Keratinocyte (primary cell): ENCODE data around the gene ADCYAP1R1. TPM values are rescaled to one million over a fixed set of nuclear protein-coding genes. Genes with fewer than 3 reads are reported as not detected.

Source experiments
- DNase-seq: peaks from one replicate; pipeline ENCODE4 v3.0.0-alpha.2; 2011; ENCODE audit warnings: low read depth, missing footprints, low spot score
- FAIRE-seq: peaks from 2 replicates; lab custom pipeline; 2011; peaks lifted over from hg19 to GRCh38; lab: Jason Lieb, UNC
- H2AFZ ChIP-seq: 2 replicates; pipeline ENCODE4 v1.6.0; 2012; ENCODE audit warnings: low read length, control low read depth, inconsistent platforms; ENCODE audit not compliant: control insufficient read depth
- H3K27ac ChIP-seq: 2 replicates; pipeline ENCODE4 v1.5.1; 2011; ENCODE audit warnings: low read length; ENCODE audit not compliant: control insufficient read depth, insufficient read depth
- H3K27me3 ChIP-seq: 3 replicates; pipeline ENCODE4 v1.6.0; 2011; ENCODE audit warnings: low read length; ENCODE audit not compliant: control insufficient read depth, insufficient read depth; ENCODE audit errors: extremely low read depth
- H3K36me3 ChIP-seq, 2 experiments: 2 replicates in 1 of 2; 3 replicates in 1 of 2; pipeline ENCODE4 v1.5.1; 2011; ENCODE audit warnings: low read length in 2 of 2, mild to moderate bottlenecking in 1 of 2; ENCODE audit not compliant: control insufficient read depth in 2 of 2, insufficient read depth in 2 of 2; ENCODE audit errors: extremely low read depth in 1 of 2
- H3K4me1 ChIP-seq: 3 replicates; pipeline ENCODE4 v1.5.1; 2011; ENCODE audit warnings: low read length; ENCODE audit not compliant: control insufficient read depth, insufficient read depth; ENCODE audit errors: extremely low read depth
- H3K4me2 ChIP-seq: 3 replicates; pipeline ENCODE4 v1.6.0; 2011; ENCODE audit warnings: low read depth, low read length; ENCODE audit not compliant: control insufficient read depth, insufficient read depth; ENCODE audit errors: extremely low read depth
- H3K4me3 ChIP-seq, 3 experiments: fragments of 200-600 bp in 1 of 3; sonication (generic) in 1 of 3; 2 replicates in 2 of 3; 3 replicates in 1 of 3; pipeline ENCODE4 v1.5.1; 2011 to 2016; ENCODE audit warnings: low read length in 3 of 3, mild to moderate bottlenecking in 3 of 3, control low read depth in 2 of 3, inconsistent platforms in 1 of 3, low read depth in 1 of 3, mixed read lengths in 1 of 3, mixed run types in 1 of 3, moderate library complexity in 1 of 3; ENCODE audit not compliant: control insufficient read depth in 2 of 3, insufficient read depth in 2 of 3; ENCODE audit errors: extremely low read depth in 1 of 3
- H3K79me2 ChIP-seq: 2 replicates; pipeline ENCODE4 v1.6.0; 2012; ENCODE audit warnings: low read length; ENCODE audit not compliant: control insufficient read depth, insufficient read depth
- H3K9ac ChIP-seq: 3 replicates; pipeline ENCODE4 v1.6.0; 2011; ENCODE audit warnings: low read length; ENCODE audit not compliant: control insufficient read depth, insufficient read depth; ENCODE audit errors: extremely low read depth
- H3K9me1 ChIP-seq: 3 replicates; pipeline ENCODE4 v1.6.0; 2011; ENCODE audit warnings: low read length; ENCODE audit not compliant: control insufficient read depth, insufficient read depth; ENCODE audit errors: extremely low read depth
- H3K9me3 ChIP-seq: 2 replicates; pipeline ENCODE4 v1.5.1; 2012; ENCODE audit warnings: low read depth, low read length; ENCODE audit not compliant: control insufficient read depth
- H4K20me1 ChIP-seq: 3 replicates; pipeline ENCODE4 v1.6.0; 2011; ENCODE audit warnings: low read length; ENCODE audit not compliant: control insufficient read depth, insufficient read depth; ENCODE audit errors: extremely low read depth
- CTCF ChIP-seq, 3 experiments: IDR thresholded peaks in 1 of 3; conservative IDR thresholded peaks in 1 of 3; optimal IDR thresholded peaks in 1 of 3; 2 replicates in 2 of 3; 3 replicates in 1 of 3; pipeline versions ENCODE3 to v1.5.1; 2011; ENCODE audit warnings: low read length in 3 of 3, mild to moderate bottlenecking in 3 of 3, moderate library complexity in 2 of 3, control low read depth in 1 of 3, inconsistent platforms in 1 of 3; ENCODE audit not compliant: insufficient read depth in 2 of 3; ENCODE audit errors: extremely low read depth in 1 of 3
- EZH2 ChIP-seq: IDR thresholded peaks from one replicate; pipeline ENCODE4 v1.6.1; 2012; ENCODE audit warnings: inconsistent platforms, mild to moderate bottlenecking, low read length, moderate library complexity
- dilution Hi-C: fragments of 300-500 bp; cut with MboI; formaldehyde crosslinking; loops from one replicate; pipeline ENCODE4 v1.7.0; 2020; ENCODE audit warnings: low sequenced_read_pairs; ENCODE audit not compliant: extremely low pct_ligation_motif_present
- polyA plus RNA-seq, 5 experiments: library from polyadenylated mRNA; depleted of rRNA in 3 of 5; stranded (reverse) in 3 of 5; stranded (forward) in 1 of 5; unstranded in 1 of 5; fragments of >200 nt; gene quantifications; 1 replicate in 1 of 5; 2 replicates in 3 of 5; 3 replicates in 1 of 5; pipeline versions ENCODE4 v1.2.1 to v1.2.3, GENCODE V29; 2011 to 2012; ENCODE audit warnings: missing spikeins in 2 of 5, low read depth in 1 of 5, low replicate concordance in 1 of 5

ADCYAP1R1 gene
- polyA plus RNA-seq, 1 donor (not counting 4 experiments of a cell fraction or from before 2014, with no cell fraction given), result not detected

DNA sequence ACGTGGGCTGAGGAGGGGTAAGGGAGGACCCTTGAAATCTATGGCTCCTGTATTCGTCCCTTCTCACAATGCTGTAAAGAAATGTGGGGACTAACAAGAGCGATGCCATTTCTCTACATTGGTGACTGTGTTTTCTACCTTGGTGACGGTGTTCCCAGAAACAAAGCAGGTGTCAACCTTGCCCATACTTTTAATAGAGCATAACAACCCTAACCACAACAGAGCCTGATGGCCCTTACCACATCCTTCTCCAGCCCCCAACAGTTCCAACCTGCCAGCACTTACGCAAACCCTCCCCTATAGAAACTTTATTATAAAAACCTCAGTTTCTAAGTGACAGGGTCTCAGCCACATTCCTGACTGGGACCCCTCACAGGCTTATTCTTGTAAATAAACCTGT lies 28.2 kb upstream of the ADCYAP1R1 start:
- no peak for TF ChIP-seq EZH2
- dilution Hi-C loops, result no loop called here
- Histone ChIP-seq H3K9ac (no peak overlapping the region), H3K4me1 (no peaks in the 10 kb centered on the region), H3K4me2 (no peak overlapping the region), H3K27ac (no peak overlapping the region), H4K20me1 (no peaks in the 10 kb centered on the region), H3K36me3 (no peaks in the 10 kb centered on the region), H3K9me1 (no peaks in the 10 kb centered on the region), H3K27me3 (peaks cover 17% of the 10 kb centered on the region), H3K9me3 (no peaks in the 10 kb centered on the region), H3K79me2 (no peaks in the 10 kb centered on the region), H3K4me3 (no peak overlapping the region), H2AFZ (no peak overlapping the region)
- DNase-seq (no peak), FAIRE-seq (no peak)

GRCh38 chr7:31027161-31027965 lies 24.7 kb upstream of the ADCYAP1R1 start:
- H4K20me1 ChIP-seq, result no peaks in the 10 kb centered on the region
- no peak overlapping the region for H3K27ac ChIP-seq
- no peaks in the 10 kb centered on the region for H3K9me3 ChIP-seq
- H3K4me1 ChIP-seq, result no peaks in the 10 kb centered on the region
- no peak overlapping the region for H2AFZ ChIP-seq
- TF ChIP-seq EZH2 (no peak), CTCF (optimal IDR thresholded peaks at IDR 0.05 in 1 of 3, IDR thresholded peaks at IDR 0.05 in 1 of 3, conservative IDR thresholded peaks at IDR 0.05 in 1 of 3; ENCODE audit: extremely low read depth in 1 of 3, insufficient read depth in 2 of 3, low read length in 3 of 3) (no peak)
- H3K4me3 ChIP-seq, result no peak overlapping the region
- H3K4me2 ChIP-seq, result no peak overlapping the region
- H3K36me3 ChIP-seq, result no peaks in the 10 kb centered on the region
- dilution Hi-C loops, result no loop called here
- FAIRE-seq, result no peak
- no peaks in the 10 kb centered on the region for H3K79me2 ChIP-seq
- peaks cover 17% of the 10 kb centered on the region for H3K27me3 ChIP-seq
- no peaks in the 10 kb centered on the region for H3K9me1 ChIP-seq
- DNase-seq, result no peak
- no peak overlapping the region for H3K9ac ChIP-seq
